WTC11 (cell line): ENCODE data around the gene TNS3. TPM values are rescaled to one million over a fixed set of nuclear protein-coding genes. Genes with fewer than 3 reads are reported as not detected.

Experiments used
- ATAC-seq: fragments of 200-7000 bp; cut with Tn5 transposase; 2 replicates; pipeline ENCODE4 v1.10.0; 2021; ENCODE audit warnings: mild to moderate bottlenecking, moderate library complexity
- CTCF ChIA-PET: fragments of 300-600 bp; sonication (Branson Sonifier 250); formaldehyde crosslinking; loops from one replicate; lab custom pipeline; 2021; ENCODE audit warnings: antibody characterized with exemption; lab: Charles Lee
- POLR2A ChIA-PET: fragments of 350-600 bp; sonication (Branson Sonifier 250); formaldehyde crosslinking; loops from one replicate; lab custom pipeline; 2021; ENCODE audit warnings: antibody characterized with exemption; lab: Charles Lee
- DNase-seq: peaks from one replicate; pipeline ENCODE4 v3.0.0; 2021; ENCODE audit warnings: low spot score
- H3K27ac Mint-ChIP-seq: 2 replicates; pipeline ENCODE4 v1.8.0; 2021; ENCODE audit warnings: mixed read lengths
- H3K27me3 Mint-ChIP-seq: 2 replicates; pipeline ENCODE4 v1.8.0; 2021; ENCODE audit warnings: low read depth, mild to moderate bottlenecking, moderate library complexity, mixed read lengths
- H3K36me3 Mint-ChIP-seq: 2 replicates; pipeline ENCODE4 v1.8.0; 2021; ENCODE audit warnings: mixed read lengths
- H3K4me1 Mint-ChIP-seq: 2 replicates; pipeline ENCODE4 v1.8.0; 2022; ENCODE audit warnings: mixed read lengths
- H3K4me3 Mint-ChIP-seq: 2 replicates; pipeline ENCODE4 v1.8.0; 2021; ENCODE audit warnings: mild to moderate bottlenecking, moderate library complexity, mixed read lengths
- H3K9me3 Mint-ChIP-seq: 2 replicates; pipeline ENCODE4 v1.8.0; 2021; ENCODE audit warnings: mixed read lengths
- AFF4 ChIP-seq: sonication (generic); formaldehyde crosslinking; IDR thresholded peaks from 2 replicates; pipeline ENCODE4 v1.8.1; 2023; ENCODE audit warnings: mild to moderate bottlenecking, missing genetic modification reagents, borderline replicate concordance
- ATF3 ChIP-seq: sonication (generic); formaldehyde crosslinking; conservative IDR thresholded peaks from 2 replicates; pipeline ENCODE4 v1.8.1; 2022; ENCODE audit warnings: mild to moderate bottlenecking, missing genetic modification reagents
- ERG ChIP-seq: fragments of 250-450 bp; sonication (Bioruptor Pico); IDR thresholded peaks from 2 replicates; pipeline ENCODE4 v1.8.0; 2021; ENCODE audit warnings: mild to moderate bottlenecking
- FOXP4 ChIP-seq: sonication (generic); formaldehyde crosslinking; IDR thresholded peaks from 2 replicates; pipeline ENCODE4 v1.8.0; 2022; ENCODE audit warnings: mild to moderate bottlenecking, missing genetic modification reagents
- GTF2I ChIP-seq: fragments of 250-450 bp; sonication (Bioruptor Pico); conservative IDR thresholded peaks from 2 replicates; pipeline ENCODE4 v1.4.0; 2021; ENCODE audit warnings: mild to moderate bottlenecking
- HMGXB4 ChIP-seq: sonication (generic); formaldehyde crosslinking; IDR thresholded peaks from 2 replicates; pipeline ENCODE4 v1.8.1; 2023; ENCODE audit warnings: mild to moderate bottlenecking, moderate library complexity, missing genetic modification reagents
- MLX ChIP-seq: sonication (generic); formaldehyde crosslinking; IDR thresholded peaks from 2 replicates; pipeline ENCODE4 v1.8.1; 2023; ENCODE audit warnings: mild to moderate bottlenecking, missing genetic modification reagents, moderate library complexity
- MXD4 ChIP-seq: fragments of 250-450 bp; sonication (Bioruptor Pico); IDR thresholded peaks from 2 replicates; pipeline ENCODE4 v1.8.0; 2021; ENCODE audit warnings: mild to moderate bottlenecking, moderate library complexity, borderline replicate concordance
- MYBL2 ChIP-seq: sonication (generic); formaldehyde crosslinking; IDR thresholded peaks from 2 replicates; pipeline ENCODE4 v1.8.1; 2023; ENCODE audit warnings: mild to moderate bottlenecking, moderate library complexity, missing genetic modification reagents
- NFATC4 ChIP-seq: fragments of 250-450 bp; sonication (Bioruptor Pico); IDR thresholded peaks from 2 replicates; pipeline ENCODE4 v1.9.0; 2021; ENCODE audit warnings: mild to moderate bottlenecking
- NR1H2 ChIP-seq: sonication (generic); formaldehyde crosslinking; IDR thresholded peaks from 2 replicates; pipeline ENCODE4 v1.9.0; 2021; ENCODE audit warnings: mild to moderate bottlenecking, moderate library complexity, missing genetic modification reagents
- OVOL2 ChIP-seq: fragments of 250-450 bp; sonication (Bioruptor Pico); IDR thresholded peaks from 2 replicates; pipeline ENCODE4 v1.9.0; 2021; ENCODE audit warnings: mild to moderate bottlenecking, borderline replicate concordance
- SMAD4 ChIP-seq: sonication (generic); formaldehyde crosslinking; IDR thresholded peaks from 2 replicates; pipeline ENCODE4 v1.8.0; 2022; ENCODE audit warnings: mild to moderate bottlenecking, missing genetic modification reagents
- SP1 ChIP-seq: sonication (generic); formaldehyde crosslinking; conservative IDR thresholded peaks from 2 replicates; pipeline ENCODE4 v1.8.1; 2022; ENCODE audit warnings: missing genetic modification reagents
- TEAD4 ChIP-seq: sonication (generic); formaldehyde crosslinking; IDR thresholded peaks from 2 replicates; pipeline ENCODE4 v1.8.0; 2022; ENCODE audit warnings: mild to moderate bottlenecking, missing genetic modification reagents
- ZBTB21 ChIP-seq: sonication (generic); formaldehyde crosslinking; IDR thresholded peaks from 2 replicates; pipeline ENCODE4 v1.8.1; 2023; ENCODE audit warnings: mild to moderate bottlenecking, missing genetic modification reagents, borderline replicate concordance
- ZNF532 ChIP-seq: fragments of 250-450 bp; sonication (Bioruptor Pico); IDR thresholded peaks from 2 replicates; pipeline ENCODE4 v1.9.0; 2021; ENCODE audit warnings: mild to moderate bottlenecking, borderline replicate concordance
- ZSCAN18 ChIP-seq: fragments of 250-450 bp; sonication (Bioruptor Pico); IDR thresholded peaks from 2 replicates; pipeline ENCODE4 v2.1.2; 2022; ENCODE audit warnings: mild to moderate bottlenecking, moderate library complexity
- total RNA-seq: library from RNA; stranded (reverse); gene quantifications from 3 replicates; pipeline ENCODE4 v1.2.3, GENCODE V29; 2021

TNS3 gene
- total RNA-seq, 1 experiment from 2014 or later: 37.7 TPM

- TF ChIP-seq MLX (CRISPR knock-in tag) (no peak), GTF2I (CRISPR knock-in tag) (no peak), HMGXB4 (CRISPR knock-in tag) (no peak), ERG (no peak), TEAD4 (CRISPR knock-in tag) (no peak), SMAD4 (no peak), MXD4 (no peak), FOXP4 (no peak), NFATC4 (CRISPR knock-in tag) (no peak), ZBTB21 (CRISPR knock-in tag) (no peak), OVOL2 (CRISPR knock-in tag) (no peak), NR1H2 (CRISPR knock-in tag) (no peak), ATF3 (CRISPR knock-in tag) (no peak)
These were observed 49.8 kb upstream of the TNS3 start (continued) for GRCh38 chr7:47631711-47632110.

- no peak overlapping the region for H3K27ac Mint-ChIP-seq
- ATAC-seq: no peak
- no peak overlapping the region for H3K4me3 Mint-ChIP-seq
- peaks cover 7% of the 10 kb centered on the region for H3K36me3 Mint-ChIP-seq
- ChIA-PET CTCF (interaction anchor here (0.6 kb wide), 1 partner anchor 27 kb away, joined by 3 read pairs; no protein-coding TSS in a partner anchor), POLR2A (no interaction called here)
- peaks cover 34% of the 10 kb centered on the region for H3K4me1 Mint-ChIP-seq
- peaks cover 7% of the 10 kb centered on the region for H3K9me3 Mint-ChIP-seq
- DNase-seq: no peak
- peaks cover 3% of the 10 kb centered on the region for H3K27me3 Mint-ChIP-seq
- TF ChIP-seq GTF2I (CRISPR knock-in tag): no peak
- TF ChIP-seq SP1 (CRISPR knock-in tag): no peak
- TF ChIP-seq MYBL2 (CRISPR knock-in tag): no peak
- TF ChIP-seq ZSCAN18 (CRISPR knock-in tag): no peak
- TF ChIP-seq ZNF532 (CRISPR knock-in tag): no peak
- TF ChIP-seq AFF4 (CRISPR knock-in tag): no peak
These were observed 45.8 kb upstream of the TNS3 start for GRCh38 chr7:47627580-47628283.
